Activated CD8-positive, alpha-beta T cell treated with anti-CD3 and anti-CD28 coated beads for 36 hours (primary cell): Measurements from ENCODE around the gene CASQ1. TPM values are rescaled to one million over a fixed set of nuclear protein-coding genes. Genes with fewer than 3 reads are reported as not detected.

Source experiments
- ATAC-seq: fragments of 200-7000 bp; cut with Tn5 transposase; one replicate; pipeline ENCODE4 v1.10.0; 2021; ENCODE audit warnings: mild to moderate bottlenecking, moderate library complexity
- CTCF ChIA-PET: fragments of 350-600 bp; sonication (Branson Sonifier 250); formaldehyde crosslinking; loops from one replicate; lab custom pipeline; 2021; ENCODE audit warnings: antibody characterized with exemption; lab: Charles Lee
- POLR2A ChIA-PET: fragments of 350-600 bp; sonication (Branson Sonifier 250); formaldehyde crosslinking; loops from one replicate; lab custom pipeline; 2021; ENCODE audit warnings: antibody characterized with exemption; lab: Charles Lee
- DNase-seq: peaks from one replicate; pipeline ENCODE4 v3.0.0-alpha.2; 2020
- H3K27ac Mint-ChIP-seq: one replicate; pipeline ENCODE4 v1.8.0; 2021; ENCODE audit warnings: mild to moderate bottlenecking, mixed read lengths
- H3K27me3 Mint-ChIP-seq: one replicate; pipeline ENCODE4 v1.8.0; 2021; ENCODE audit warnings: mixed read lengths
- H3K36me3 Mint-ChIP-seq: one replicate; pipeline ENCODE4 v1.8.0; 2021; ENCODE audit warnings: low read depth, mixed read lengths
- H3K4me1 Mint-ChIP-seq: one replicate; pipeline ENCODE4 v1.8.0; 2021; ENCODE audit warnings: low read depth, mixed read lengths
- H3K4me3 Mint-ChIP-seq: one replicate; pipeline ENCODE4 v1.8.0; 2021; ENCODE audit warnings: mild to moderate bottlenecking, moderate library complexity, mixed read lengths
- H3K9me3 Mint-ChIP-seq: one replicate; pipeline ENCODE4 v1.8.0; 2021; ENCODE audit warnings: mixed read lengths
- CTCF ChIP-seq: fragments of 200-600 bp; IDR thresholded peaks from one replicate; pipeline ENCODE4 v1.8.0; 2022; ENCODE audit warnings: antibody characterized with exemption, mild to moderate bottlenecking
- intact Hi-C: fragments of 100-400 bp; cut with micrococcal nuclease; formaldehyde crosslinking; loops from one replicate; pipeline ENCODE4 v1.10.0; 2022
- total RNA-seq, 2 experiments: library from RNA; stranded (reverse); gene quantifications; one replicate each; pipeline ENCODE4 v1.2.3, GENCODE V29; 2021

The CASQ1 gene
- total RNA-seq, 2 experiments from 2014 or later = not detected

DNA sequence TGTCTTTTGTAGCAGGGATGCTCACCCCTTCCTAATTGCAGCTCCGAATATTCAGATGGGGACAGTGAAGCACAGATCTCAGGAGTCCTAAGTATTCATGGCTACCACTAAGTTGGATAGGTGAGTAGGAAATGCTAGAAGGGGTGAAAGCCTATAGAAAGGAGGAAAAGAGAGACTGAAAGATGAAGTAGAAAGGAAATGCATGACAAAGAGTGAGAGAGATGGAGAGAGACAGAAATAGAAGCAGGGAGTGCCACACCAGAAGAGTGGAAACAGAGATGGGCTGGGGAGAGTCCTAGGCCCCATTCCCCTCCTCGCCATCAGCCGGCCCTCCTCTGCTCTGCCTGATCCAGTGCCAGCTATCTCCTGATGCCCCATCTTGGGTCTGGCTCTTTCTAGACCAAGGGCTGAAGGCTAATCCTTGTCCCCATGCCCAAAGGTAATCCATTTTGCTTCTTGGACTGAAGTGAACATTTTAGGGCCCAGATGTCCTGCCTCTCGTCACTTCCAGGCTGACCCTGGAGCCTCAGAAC is 16.8 kb downstream of the CASQ1 start:
- H3K27me3 Mint-ChIP-seq = no peaks in the 10 kb centered on the region
- intact Hi-C loops = loop anchor here (5.0 kb wide), 1 partner anchor 105 kb away; no protein-coding TSS in a partner anchor
- ATAC-seq (no peak), DNase-seq (no peak)
- H3K36me3 Mint-ChIP-seq = peaks cover 21% of the 10 kb centered on the region
- H3K4me3 Mint-ChIP-seq = peak overlapping the region; percentile 82
- no peak for TF ChIP-seq CTCF
- CTCF ChIA-PET = interaction anchor here (0.7 to 5.9 kb wide), 4 partner anchors 12 to 84 kb away, joined by 3 to 31 read pairs (median 4); no protein-coding TSS in a partner anchor
- POLR2A ChIA-PET = interaction anchor here (0.8 to 2.0 kb wide), 4 partner anchors 13 to 67 kb away, joined by 3 to 5 read pairs (median 3); no protein-coding TSS in a partner anchor
- no peaks in the 10 kb centered on the region for H3K9me3 Mint-ChIP-seq
- peaks cover 48% of the 10 kb centered on the region for H3K4me1 Mint-ChIP-seq
- H3K27ac Mint-ChIP-seq = peak overlapping the region; percentile 49

- CTCF ChIA-PET = interaction anchor here (0.7 to 5.9 kb wide), 5 partner anchors 13 to 107 kb away, joined by 3 to 31 read pairs (median 3); no protein-coding TSS in a partner anchor
- POLR2A ChIA-PET = interaction anchor here (0.6 to 2.0 kb wide), 3 partner anchors 11 to 14 kb away, joined by 3 to 5 read pairs (median 3); no protein-coding TSS in a partner anchor
- intact Hi-C loops = loop anchor here (5.0 kb wide), 1 partner anchor 106 kb away; no protein-coding TSS in a partner anchor
- ATAC-seq (no peak), DNase-seq (no peak)
- Mint-ChIP-seq H3K27me3 (no peaks in the 10 kb centered on the region), H3K4me1 (peaks cover 48% of the 10 kb centered on the region), H3K27ac (peak overlapping the region; percentile 8), H3K4me3 (no peak overlapping the region), H3K36me3 (peaks cover 26% of the 10 kb centered on the region), H3K9me3 (no peaks in the 10 kb centered on the region)
- TF ChIP-seq CTCF = no peak
These were observed 17.6 kb downstream of the CASQ1 start for GRCh38 chr1:160207771-160208556.

GRCh38 chr1:160208557-160209320 is 18.4 kb downstream of the CASQ1 start:
- no peak for TF ChIP-seq CTCF
- H3K27me3 Mint-ChIP-seq = no peaks in the 10 kb centered on the region
- ChIA-PET CTCF (interaction anchor here (0.9 to 5.9 kb wide), 5 partner anchors 15 to 130 kb away, joined by 3 to 31 read pairs (median 3); no protein-coding TSS in a partner anchor), POLR2A (interaction anchor here (0.6 to 0.9 kb wide), 3 partner anchors 11 to 22 kb away, joined by 3 read pairs; no protein-coding TSS in a partner anchor)
- peak overlapping the region; percentile 31 for H3K27ac Mint-ChIP-seq
- intact Hi-C loops = loop anchor here (5.0 kb wide), 1 partner anchor 106 kb away; no protein-coding TSS in a partner anchor
- ATAC-seq (no peak), DNase-seq (no peak)
- peaks cover 48% of the 10 kb centered on the region for H3K4me1 Mint-ChIP-seq
- H3K9me3 Mint-ChIP-seq = no peaks in the 10 kb centered on the region
- H3K36me3 Mint-ChIP-seq = peaks cover 31% of the 10 kb centered on the region
- no peak overlapping the region for H3K4me3 Mint-ChIP-seq

DNA sequence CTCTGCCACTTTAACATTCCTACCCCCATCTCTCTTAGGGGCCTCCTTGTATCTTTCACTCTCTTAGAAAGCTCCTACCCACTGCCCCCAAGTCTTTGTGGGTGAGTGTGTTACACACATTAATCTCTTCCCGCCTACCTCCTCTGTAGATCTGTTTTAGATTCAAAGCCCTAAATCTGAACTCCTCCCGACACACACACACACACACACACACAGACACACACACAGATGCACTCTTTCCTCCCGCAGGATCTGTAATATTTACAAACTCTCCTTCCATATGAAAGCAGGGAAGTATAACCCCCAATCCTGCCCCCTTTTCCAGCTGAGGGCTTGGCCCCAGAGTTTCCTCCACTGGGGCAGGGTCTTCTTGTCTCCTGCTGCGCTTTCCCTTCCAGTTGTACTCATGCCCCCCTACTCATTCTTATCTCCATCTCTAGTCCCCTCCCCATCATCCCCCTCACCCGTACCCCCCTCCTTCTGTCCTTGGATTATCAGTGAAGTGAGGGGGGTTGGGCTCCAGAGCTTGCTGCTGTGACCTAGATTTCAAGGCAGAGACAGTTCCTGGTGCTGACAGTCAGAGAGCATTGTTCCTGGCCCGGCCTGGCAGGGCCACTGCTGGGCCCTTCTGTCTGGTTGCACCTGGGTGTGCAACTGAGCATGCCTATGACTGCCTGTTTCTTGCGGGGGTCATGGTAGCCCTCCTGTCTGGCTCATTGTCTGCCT is 19.1 kb downstream of the CASQ1 start:
- Mint-ChIP-seq H3K36me3 (peaks cover 37% of the 10 kb centered on the region), H3K27ac (peak overlapping the region; percentile 43), H3K4me3 (no peak overlapping the region), H3K27me3 (no peaks in the 10 kb centered on the region), H3K4me1 (peaks cover 42% of the 10 kb centered on the region), H3K9me3 (no peaks in the 10 kb centered on the region)
- DNase-seq = no peak
- ATAC-seq = no peak
- TF ChIP-seq CTCF = no peak
- ChIA-PET POLR2A (interaction anchor here (0.6 to 1.2 kb wide), 4 partner anchors 11 to 109 kb away, joined by 3 read pairs; no protein-coding TSS in a partner anchor), CTCF (interaction anchor here (0.9 to 5.9 kb wide), 6 partner anchors 16 to 130 kb away, joined by 3 to 31 read pairs (median 4); no protein-coding TSS in a partner anchor)
- intact Hi-C loops = loop anchor here (5.0 kb wide), 1 partner anchor 107 kb away; no protein-coding TSS in a partner anchor
